OCI-LY1 (cell line): ENCODE measurements around the gene TMEM89.

Experiments used
- H2AFZ ChIP-seq: fragments of 200-600 bp; sonication (generic), shearing (Covaris generic); 2 replicates; pipeline ENCODE4 v1.6.0; 2014; ENCODE audit warnings: antibody characterized with exemption, mild to moderate bottlenecking, low read length
- H3F3A ChIP-seq: fragments of 200-600 bp; sonication (generic), shearing (Covaris generic); 2 replicates; pipeline ENCODE4 v1.6.0; 2014; ENCODE audit warnings: mild to moderate bottlenecking, antibody characterized with exemption, low read length, moderate library complexity; ENCODE audit not compliant: insufficient read depth
- H3K27ac ChIP-seq: fragments of 200-600 bp; sonication (generic); 2 replicates; pipeline ENCODE4 v1.5.1; 2014; ENCODE audit warnings: low read length, mixed run types, mild to moderate bottlenecking, low read depth; ENCODE audit not compliant: poor library complexity, severe bottlenecking
- H3K27me3 ChIP-seq: fragments of 200-600 bp; sonication (generic); 2 replicates; pipeline ENCODE4 v1.6.0; 2014; ENCODE audit warnings: antibody characterized with exemption, mild to moderate bottlenecking, low read length, moderate library complexity; ENCODE audit not compliant: insufficient read depth
- H3K36me3 ChIP-seq: fragments of 200-600 bp; sonication (generic); 2 replicates; pipeline ENCODE4 v1.6.1; 2014; ENCODE audit warnings: mild to moderate bottlenecking, antibody characterized with exemption, low read length, moderate library complexity, mixed read lengths; ENCODE audit not compliant: insufficient read depth
- H3K4me1 ChIP-seq: fragments of 200-600 bp; sonication (generic); 2 replicates; pipeline ENCODE4 v1.5.1; 2014; ENCODE audit warnings: mild to moderate bottlenecking, low read length, moderate library complexity; ENCODE audit not compliant: insufficient read depth, severe bottlenecking
- H3K4me2 ChIP-seq: fragments of 200-600 bp; sonication (generic), shearing (Covaris generic); 2 replicates; pipeline ENCODE4 v1.6.1; 2014; ENCODE audit warnings: low read length
- H3K4me3 ChIP-seq: fragments of 200-600 bp; sonication (generic); 2 replicates; pipeline ENCODE4 v1.5.1; 2014; ENCODE audit warnings: low read length, low read depth, mild to moderate bottlenecking, mixed read lengths; ENCODE audit not compliant: poor library complexity, severe bottlenecking
- H3K79me2 ChIP-seq: fragments of 200-600 bp; shearing (Covaris generic); 2 replicates; pipeline ENCODE4 v1.6.1; 2016; ENCODE audit warnings: mixed run types, low read length, mixed read lengths; ENCODE audit not compliant: insufficient read depth
- H3K9ac ChIP-seq: fragments of 200-600 bp; sonication (generic), shearing (Covaris generic); 2 replicates; pipeline ENCODE4 v1.6.1; 2014; ENCODE audit warnings: mild to moderate bottlenecking, low read length, mixed read lengths
- H3K9me2 ChIP-seq: fragments of 200-600 bp; sonication (generic), shearing (Covaris generic); 2 replicates; pipeline ENCODE4 v1.6.1; 2014; ENCODE audit warnings: low read depth, mild to moderate bottlenecking, low read length, mixed read lengths
- H3K9me3 ChIP-seq: fragments of 200-600 bp; shearing (Covaris generic); 2 replicates; pipeline ENCODE4 v1.6.1; 2014; ENCODE audit warnings: low read length, mixed read lengths
- H4K20me1 ChIP-seq: fragments of 200-600 bp; sonication (generic), shearing (Covaris generic); 2 replicates; pipeline ENCODE4 v1.6.0; 2016; ENCODE audit warnings: mild to moderate bottlenecking, low read length; ENCODE audit not compliant: insufficient read depth
- CTCF ChIP-seq: fragments of 200-600 bp; sonication (generic), shearing (Covaris generic); IDR thresholded peaks from 2 replicates; pipeline ENCODE4 v1.5.1; 2017; ENCODE audit warnings: mild to moderate bottlenecking, antibody characterized with exemption, low read length, moderate library complexity, mixed read lengths
- EZH2 ChIP-seq: fragments of 200-600 bp; sonication (generic), shearing (Covaris generic); IDR thresholded peaks from 2 replicates; pipeline ENCODE4 v1.8.0; 2017; ENCODE audit warnings: borderline replicate concordance, mixed run types, mild to moderate bottlenecking, antibody characterized with exemption, low read length, moderate library complexity, mixed read lengths

The TMEM89 gene

GRCh38 chr3:48595526-48596121 is 25.9 kb downstream of the TMEM89 start:
- H3K9me3 ChIP-seq = no peaks in the 10 kb centered on the region
- H3F3A ChIP-seq = no peaks in the 10 kb centered on the region
- no peak overlapping the region for H2AFZ ChIP-seq
- H3K27me3 ChIP-seq = peaks cover 22% of the 10 kb centered on the region
- H3K36me3 ChIP-seq = peaks cover 34% of the 10 kb centered on the region
- H3K4me1 ChIP-seq = no peaks in the 10 kb centered on the region
- no peaks in the 10 kb centered on the region for H3K79me2 ChIP-seq
- no peak overlapping the region for H3K9ac ChIP-seq
- no peaks in the 10 kb centered on the region for H3K9me2 ChIP-seq
- no peak overlapping the region for H3K27ac ChIP-seq
- no peak overlapping the region for H3K4me2 ChIP-seq
- no peaks in the 10 kb centered on the region for H4K20me1 ChIP-seq
- TF ChIP-seq EZH2 (no peak), CTCF (no peak)
- no peak overlapping the region for H3K4me3 ChIP-seq

DNA sequence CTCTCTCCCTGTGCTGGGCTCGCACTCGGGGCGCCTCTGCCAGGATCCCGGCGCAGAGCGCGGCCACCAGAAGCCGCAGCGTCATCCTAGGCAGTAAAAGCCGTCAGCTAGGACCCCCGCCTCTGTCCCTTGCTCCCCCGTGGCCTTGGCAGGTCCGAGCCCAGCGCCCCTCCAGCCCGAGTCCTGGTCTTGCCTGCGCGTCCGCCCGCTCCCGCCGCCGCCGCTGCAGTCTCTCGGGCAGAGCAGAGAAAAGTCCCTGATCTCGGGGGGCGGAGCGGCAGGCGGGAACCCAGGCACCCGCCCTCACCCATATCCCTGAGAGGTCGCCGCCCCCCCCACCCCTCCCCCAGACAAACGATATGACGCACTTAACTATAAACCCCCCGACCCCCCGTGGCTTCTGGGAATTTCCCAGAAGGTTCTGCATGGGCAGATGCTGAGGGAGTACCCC is 26.5 kb downstream of the TMEM89 start, which contains the start of gene COL7A1:
COL7A1 (minus strand) TSS at position 255 of the 451 bp plus-strand sequence; CDS start at position 85, 170 bp downstream.
- no peaks in the 10 kb centered on the region for H3K4me1 ChIP-seq
- no peaks in the 10 kb centered on the region for H4K20me1 ChIP-seq
- H2AFZ ChIP-seq = no peak within 1 kb of the TSS
- no peaks in the 10 kb centered on the region for H3F3A ChIP-seq
- no peak within 1 kb of the TSS for H3K9ac ChIP-seq
- H3K27me3 ChIP-seq = peaks cover 22% of the 10 kb centered on the region
- no peak within 1 kb of the TSS for H3K4me3 ChIP-seq
- H3K4me2 ChIP-seq = no peak within 1 kb of the TSS
- H3K79me2 ChIP-seq = no peaks in the 10 kb centered on the region
- H3K36me3 ChIP-seq = peaks cover 29% of the 10 kb centered on the region
- no peak within 1 kb of the TSS for H3K27ac ChIP-seq
- TF ChIP-seq CTCF = no peak
- no peak for TF ChIP-seq EZH2
- H3K9me2 ChIP-seq = no peaks in the 10 kb centered on the region
- H3K9me3 ChIP-seq = no peaks in the 10 kb centered on the region

DNA sequence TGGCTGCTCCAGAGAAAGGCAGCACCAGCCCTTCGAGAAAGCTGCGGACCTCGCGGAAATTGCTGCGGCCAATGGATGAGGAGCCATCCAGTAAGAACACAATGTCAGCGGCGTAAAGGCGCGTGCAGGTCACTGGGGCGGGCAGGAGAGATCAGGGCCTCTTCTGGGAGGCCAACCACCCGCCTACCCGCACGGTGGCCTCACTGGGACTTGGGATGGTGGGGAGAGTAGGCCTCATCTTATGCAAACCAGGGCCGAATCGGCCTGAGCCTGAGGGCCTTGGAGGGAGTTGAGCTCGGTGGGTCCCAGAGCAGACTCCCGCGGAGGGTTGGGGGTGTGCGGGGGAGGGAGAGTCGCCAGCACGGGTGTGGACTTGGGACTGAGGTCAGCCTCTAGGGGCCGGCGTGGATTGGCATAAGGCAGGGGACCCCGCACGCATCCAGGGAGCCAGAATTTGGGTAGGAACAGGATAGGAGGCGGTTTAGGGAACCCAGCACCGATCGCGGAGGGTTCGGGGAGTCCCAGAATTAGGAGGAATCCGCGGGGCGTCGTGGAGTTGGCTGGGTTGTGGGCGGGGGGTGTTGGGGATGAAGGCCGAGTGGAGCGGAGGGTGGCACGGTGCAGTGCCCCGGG is 27.0 kb downstream of the TMEM89 start:
- Histone ChIP-seq H4K20me1 (no peaks in the 10 kb centered on the region), H2AFZ (no peak overlapping the region), H3K4me2 (no peak overlapping the region), H3K4me1 (no peaks in the 10 kb centered on the region), H3K36me3 (peaks cover 23% of the 10 kb centered on the region; the same call in 1 of the 2 replicates), H3K27me3 (peaks cover 22% of the 10 kb centered on the region), H3K9ac (no peak overlapping the region), H3K9me2 (no peaks in the 10 kb centered on the region), H3K27ac (no peak overlapping the region), H3F3A (no peaks in the 10 kb centered on the region), H3K79me2 (no peaks in the 10 kb centered on the region), H3K9me3 (no peaks in the 10 kb centered on the region), H3K4me3 (no peak overlapping the region)
- TF ChIP-seq CTCF = no peak
- no peak for TF ChIP-seq EZH2
